ENCODE data around the gene NLRP2B. TPM values are rescaled to one million over a fixed set of nuclear protein-coding genes. Genes with fewer than 3 reads are reported as not detected.

The NLRP2B gene
- total RNA-seq, 1 experiment from 2014 or later, result not detected

GRCh38 chrX:57669961-57670360 lies 10.1 kb downstream of the NLRP2B start:
- Histone ChIP-seq H3K9me3 (ENCODE audit: low read depth, low read length, poor library complexity, severe bottlenecking) (peaks cover 2% of the 10 kb centered on the region), H3K4me3 (ENCODE audit: low read depth, low read length, poor library complexity, severe bottlenecking) (no peak overlapping the region), H3K27ac (ENCODE audit: low read depth, low read length, poor library complexity, severe bottlenecking) (no peak overlapping the region), H3K27me3 (replicated peaks; ENCODE audit: insufficient read depth, low read depth, low read length, poor library complexity) (no peaks in the 10 kb centered on the region), H3K36me3 (ENCODE audit: insufficient read depth, low read length, poor library complexity, severe bottlenecking) (no peaks in the 10 kb centered on the region), H3K4me1 (ENCODE audit: insufficient read depth, low read length, poor library complexity, severe bottlenecking) (no peaks in the 10 kb centered on the region)
- POLR2A ChIA-PET (ENCODE audit: low non-redundant PET), result no interaction called here
- intact Hi-C loops (cut with micrococcal nuclease; ENCODE audit: unreplicated experiment), result no loop called here
- DNase-seq (ENCODE audit: low spot score), result no peak
- CTCF ChIA-PET, result no interaction called here
- no TSS peak for BruUV-seq (replicated peaks)
- TF ChIP-seq CTCF (conservative IDR thresholded peaks at IDR 0.05; ENCODE audit: low read depth, low read length) (no peak), EZH2 (IDR thresholded peaks at IDR 0.05; ENCODE audit: borderline replicate concordance, low read depth, low read length, poor library complexity, severe bottlenecking) (no peak)

- H3K4me1 ChIP-seq (ENCODE audit: insufficient read depth, low read length, poor library complexity, severe bottlenecking), result no peaks in the 10 kb centered on the region
- H3K27me3 ChIP-seq (replicated peaks; ENCODE audit: insufficient read depth, low read depth, low read length, poor library complexity), result no peaks in the 10 kb centered on the region
- no TSS peak for BruUV-seq (replicated peaks)
- intact Hi-C loops (cut with micrococcal nuclease; ENCODE audit: unreplicated experiment), result no loop called here
- ChIA-PET POLR2A (ENCODE audit: low non-redundant PET) (no interaction called here), CTCF (no interaction called here)
- TF ChIP-seq CTCF (conservative IDR thresholded peaks at IDR 0.05; ENCODE audit: low read depth, low read length) (no peak), EZH2 (IDR thresholded peaks at IDR 0.05; ENCODE audit: borderline replicate concordance, low read depth, low read length, poor library complexity, severe bottlenecking) (no peak)
- no peaks in the 10 kb centered on the region for H3K36me3 ChIP-seq (ENCODE audit: insufficient read depth, low read length, poor library complexity, severe bottlenecking)
- no peaks in the 10 kb centered on the region for H3K9me3 ChIP-seq (ENCODE audit: low read depth, low read length, poor library complexity, severe bottlenecking)
- no peak for DNase-seq (ENCODE audit: low spot score)
- no peak overlapping the region for H3K27ac ChIP-seq (ENCODE audit: low read depth, low read length, poor library complexity, severe bottlenecking)
- no peak overlapping the region for H3K4me3 ChIP-seq (ENCODE audit: low read depth, low read length, poor library complexity, severe bottlenecking)
Measured at GRCh38 chrX:57667010-57667409, 13.1 kb downstream of the NLRP2B start.

GRCh38 chrX:57655065-57655464 lies 25.0 kb downstream of the NLRP2B start:
- peaks cover 8% of the 10 kb centered on the region for H3K9me3 ChIP-seq (ENCODE audit: low read depth, low read length, poor library complexity, severe bottlenecking)
- BruUV-seq (replicated peaks), result no TSS peak
- no peaks in the 10 kb centered on the region for H3K36me3 ChIP-seq (ENCODE audit: insufficient read depth, low read length, poor library complexity, severe bottlenecking)
- no peak for DNase-seq (ENCODE audit: low spot score)
- H3K4me3 ChIP-seq (ENCODE audit: low read depth, low read length, poor library complexity, severe bottlenecking), result no peak overlapping the region
- no peaks in the 10 kb centered on the region for H3K4me1 ChIP-seq (ENCODE audit: insufficient read depth, low read length, poor library complexity, severe bottlenecking)
- ChIA-PET POLR2A (ENCODE audit: low non-redundant PET) (no interaction called here), CTCF (no interaction called here)
- H3K27me3 ChIP-seq (replicated peaks; ENCODE audit: insufficient read depth, low read depth, low read length, poor library complexity), result no peaks in the 10 kb centered on the region
- no peak overlapping the region for H3K27ac ChIP-seq (ENCODE audit: low read depth, low read length, poor library complexity, severe bottlenecking)
- intact Hi-C loops (cut with micrococcal nuclease; ENCODE audit: unreplicated experiment), result no loop called here
- no peak for TF ChIP-seq CTCF (conservative IDR thresholded peaks at IDR 0.05; ENCODE audit: low read depth, low read length)
- TF ChIP-seq EZH2 (IDR thresholded peaks at IDR 0.05; ENCODE audit: borderline replicate concordance, low read depth, low read length, poor library complexity, severe bottlenecking), result no peak
